Measurements from ENCODE around the gene TMEM30A. TPM values are rescaled to one million over a fixed set of nuclear protein-coding genes. Genes with fewer than 3 reads are reported as not detected.

TMEM30A gene
- total RNA-seq, 2 experiments from 2014 or later: 51.5 to 61.6 TPM

Other genes starting within 250 kb of the TMEM30A start
- not detected for gene COL12A1, start 78.7 kb downstream of the TMEM30A start, total RNA-seq
- 100 to 1,000 TPM; 358 to 367 TPM for gene COX7A2, start 41.0 kb downstream of the TMEM30A start, total RNA-seq
- not detected for gene FILIP1, start 209.0 kb upstream of the TMEM30A start, total RNA-seq